IPS-11a (cell line): ENCODE results near the gene RTN4RL1.

Source experiments
- H3K4me3 ChIP-seq: one replicate; pipeline ENCODE4 v1.5.1; 2013; ENCODE audit warnings: low read depth, low read length, control low read depth

The RTN4RL1 gene

GRCh38 chr17:2025220-2025621 is at the start of gene RTN4RL1:
TSS of gene RTN4RL1 (minus strand) at chr17:2025334. CDS start at chr17:2024865, 469 bp downstream.
- peak within 1 kb of the TSS; percentile 13 for H3K4me3 ChIP-seq

GRCh38 chr17:2074919-2075318 is 49.8 kb upstream of the RTN4RL1 start:
- no peak overlapping the region for H3K4me3 ChIP-seq

- H3K4me3 ChIP-seq = no peak overlapping the region
These were observed 46.5 kb upstream of the RTN4RL1 start for GRCh38 chr17:2071455-2072281.

GRCh38 chr17:2071024-2071385 is 45.9 kb upstream of the RTN4RL1 start:
- no peak overlapping the region for H3K4me3 ChIP-seq

GRCh38 chr17:2070241-2071023 is 45.3 kb upstream of the RTN4RL1 start:
- no peak overlapping the region for H3K4me3 ChIP-seq

GRCh38 chr17:2068519-2069051 is 43.5 kb upstream of the RTN4RL1 start:
- H3K4me3 ChIP-seq = no peak overlapping the region

- no peak overlapping the region for H3K4me3 ChIP-seq
These were observed 42.9 kb upstream of the RTN4RL1 start for GRCh38 chr17:2068031-2068518.

GRCh38 chr17:2067608-2068024 is 42.5 kb upstream of the RTN4RL1 start:
- H3K4me3 ChIP-seq = no peak overlapping the region

GRCh38 chr17:2067048-2067561 is 42.0 kb upstream of the RTN4RL1 start:
- no peak overlapping the region for H3K4me3 ChIP-seq

- no peak overlapping the region for H3K4me3 ChIP-seq
These were observed 40.8 kb upstream of the RTN4RL1 start for GRCh38 chr17:2065949-2066400.

GRCh38 chr17:2064980-2065785 is 40.0 kb upstream of the RTN4RL1 start:
- H3K4me3 ChIP-seq = no peak overlapping the region

- H3K4me3 ChIP-seq = no peak overlapping the region
These were observed 39.4 kb upstream of the RTN4RL1 start for GRCh38 chr17:2064520-2064971.

- no peak overlapping the region for H3K4me3 ChIP-seq
These were observed 39.0 kb upstream of the RTN4RL1 start for GRCh38 chr17:2064147-2064489.

- no peak overlapping the region for H3K4me3 ChIP-seq
These were observed 38.4 kb upstream of the RTN4RL1 start for GRCh38 chr17:2063261-2064146.

- no peak overlapping the region for H3K4me3 ChIP-seq
These were observed 37.5 kb upstream of the RTN4RL1 start for GRCh38 chr17:2062571-2063183.

- no peak overlapping the region for H3K4me3 ChIP-seq
These were observed 36.4 kb upstream of the RTN4RL1 start for GRCh38 chr17:2061441-2061958.

GRCh38 chr17:2060681-2061440 is 35.7 kb upstream of the RTN4RL1 start:
- no peak overlapping the region for H3K4me3 ChIP-seq

GRCh38 chr17:2060385-2060658 is 35.2 kb upstream of the RTN4RL1 start:
- no peak overlapping the region for H3K4me3 ChIP-seq
